SK-N-MC (cell line): ENCODE measurements around the gene XCR1.
A peak's percentile ranks its signal among the peaks of the same experiment; 100 is the strongest.

ENCODE experiments used
- DNase-seq: peaks from one replicate; pipeline ENCODE4 v3.0.0-alpha.2; 2011; ENCODE audit warnings: low read depth, low spot score
- H3K27ac ChIP-seq: fragments of 200-600 bp; sonication (generic); 2 replicates; pipeline ENCODE4 v1.5.1; 2016; ENCODE audit warnings: mixed run types
- H3K36me3 ChIP-seq: fragments of 200-600 bp; sonication (generic); 2 replicates; pipeline ENCODE4 v1.6.1; 2017; ENCODE audit warnings: antibody characterized with exemption, low read length, mixed read lengths; ENCODE audit not compliant: insufficient read depth
- H3K4me3 ChIP-seq: fragments of 200-600 bp; sonication (generic); 2 replicates; pipeline ENCODE4 v1.5.1; 2016
- H3K9ac ChIP-seq: fragments of 200-600 bp; sonication (generic); 2 replicates; pipeline ENCODE4 v1.8.0; 2017; ENCODE audit warnings: mixed run types, mixed read lengths; ENCODE audit not compliant: insufficient read length
- H3K9me3 ChIP-seq: fragments of 200-600 bp; sonication (generic); 2 replicates; pipeline ENCODE4 v1.6.1; 2017; ENCODE audit warnings: low read depth, mild to moderate bottlenecking, antibody characterized with exemption, low read length, moderate library complexity, mixed read lengths
- EZH2 ChIP-seq: fragments of 200-600 bp; sonication (generic); IDR thresholded peaks from one replicate; pipeline ENCODE4 v1.6.1; 2017; ENCODE audit warnings: antibody characterized with exemption
- FOXP2 ChIP-seq: optimal IDR thresholded peaks from 2 replicates; pipeline ENCODE3; 2011; ENCODE audit warnings: mild to moderate bottlenecking, moderate library complexity; ENCODE audit not compliant: insufficient read depth; ENCODE audit errors: extremely low read length, control extremely low read depth
- POLR2AphosphoS5 ChIP-seq: IDR thresholded peaks from 2 replicates; pipeline ENCODE4 v1.6.1; 2012; ENCODE audit warnings: mild to moderate bottlenecking, low read depth, low read length, borderline replicate concordance

The XCR1 gene

GRCh38 chr3:46027021-46027705 lies at the start of gene XCR1:
Gene XCR1 (minus strand): TSS chr3:46027483. CDS start chr3:46021947, 5,536 bp downstream.
- DNase-seq: no peak
- no peaks in the 10 kb centered on the region for H3K36me3 ChIP-seq
- H3K9ac ChIP-seq: no peak within 1 kb of the TSS
- no peak within 1 kb of the TSS for H3K27ac ChIP-seq
- no peak within 1 kb of the TSS for H3K4me3 ChIP-seq
- no peaks in the 10 kb centered on the region for H3K9me3 ChIP-seq
- TF ChIP-seq POLR2AphosphoS5: no peak
- no peak for TF ChIP-seq FOXP2
- TF ChIP-seq EZH2: no peak

GRCh38 chr3:46076606-46077005 lies 49.3 kb upstream of the XCR1 start:
- no peak for DNase-seq

GRCh38 chr3:46075816-46076215 lies 48.5 kb upstream of the XCR1 start:
- no peak for DNase-seq

More at GRCh38 chr3:46076606-46077005, 49.3 kb upstream of the XCR1 start:
- no peak overlapping the region for H3K4me3 ChIP-seq
- no peaks in the 10 kb centered on the region for H3K9me3 ChIP-seq
- H3K36me3 ChIP-seq: no peaks in the 10 kb centered on the region
- no peak overlapping the region for H3K9ac ChIP-seq
- TF ChIP-seq FOXP2 (no peak), EZH2 (no peak), POLR2AphosphoS5 (no peak)
- H3K27ac ChIP-seq: no peak overlapping the region

GRCh38 chr3:46071222-46071858 lies 44.1 kb upstream of the XCR1 start:
- H3K9ac ChIP-seq: no peak overlapping the region

More at GRCh38 chr3:46075816-46076215, 48.5 kb upstream of the XCR1 start:
- Histone ChIP-seq H3K27ac (no peak overlapping the region), H3K36me3 (no peaks in the 10 kb centered on the region), H3K4me3 (no peak overlapping the region), H3K9me3 (no peaks in the 10 kb centered on the region), H3K9ac (no peak overlapping the region)
- no peak for TF ChIP-seq EZH2
- TF ChIP-seq POLR2AphosphoS5: no peak
- no peak for TF ChIP-seq FOXP2

GRCh38 chr3:46070595-46071093 lies 43.4 kb upstream of the XCR1 start:
- Histone ChIP-seq H3K36me3 (no peaks in the 10 kb centered on the region), H3K9ac (no peak overlapping the region), H3K27ac (no peak overlapping the region), H3K4me3 (no peak overlapping the region), H3K9me3 (no peaks in the 10 kb centered on the region)
- TF ChIP-seq POLR2AphosphoS5 (no peak), FOXP2 (no peak), EZH2 (no peak)
- DNase-seq: no peak

More at GRCh38 chr3:46071222-46071858, 44.1 kb upstream of the XCR1 start:
- H3K27ac ChIP-seq: no peak overlapping the region
- no peak overlapping the region for H3K4me3 ChIP-seq
- H3K36me3 ChIP-seq: no peaks in the 10 kb centered on the region
- no peak for DNase-seq
- no peak for TF ChIP-seq EZH2
- no peak for TF ChIP-seq POLR2AphosphoS5
- TF ChIP-seq FOXP2: no peak
- no peaks in the 10 kb centered on the region for H3K9me3 ChIP-seq

GRCh38 chr3:46068501-46068900 lies 41.2 kb upstream of the XCR1 start:
- TF ChIP-seq EZH2 (no peak), FOXP2 (no peak), POLR2AphosphoS5 (no peak)
- no peak for DNase-seq
- Histone ChIP-seq H3K27ac (no peak overlapping the region), H3K9me3 (no peaks in the 10 kb centered on the region), H3K4me3 (no peak overlapping the region), H3K36me3 (no peaks in the 10 kb centered on the region), H3K9ac (no peak overlapping the region)

GRCh38 chr3:46067401-46067800 lies 40.1 kb upstream of the XCR1 start:
- Histone ChIP-seq H3K9ac (no peak overlapping the region), H3K4me3 (no peak overlapping the region), H3K9me3 (no peaks in the 10 kb centered on the region), H3K27ac (no peak overlapping the region), H3K36me3 (no peaks in the 10 kb centered on the region)
- no peak for TF ChIP-seq FOXP2
- TF ChIP-seq EZH2: no peak
- TF ChIP-seq POLR2AphosphoS5: no peak
- DNase-seq: no peak

- Histone ChIP-seq H3K9me3 (no peaks in the 10 kb centered on the region), H3K27ac (peak overlapping the region; percentile 71), H3K9ac (no peak overlapping the region), H3K4me3 (peak overlapping the region; percentile 58), H3K36me3 (no peaks in the 10 kb centered on the region)
- peak; percentile 70 for DNase-seq
- TF ChIP-seq POLR2AphosphoS5: no peak
- no peak for TF ChIP-seq EZH2
- TF ChIP-seq FOXP2: no peak
These were observed 38.5 kb upstream of the XCR1 start for GRCh38 chr3:46065750-46066256.

GRCh38 chr3:46065294-46065705 lies 38.0 kb upstream of the XCR1 start:
- peak overlapping the region; percentile 58 for H3K4me3 ChIP-seq
- no peak overlapping the region for H3K9ac ChIP-seq
- TF ChIP-seq POLR2AphosphoS5 (no peak), EZH2 (no peak), FOXP2 (no peak)
- peak overlapping the region; percentile 71 for H3K27ac ChIP-seq
- peak; percentile 14 for DNase-seq
- no peaks in the 10 kb centered on the region for H3K9me3 ChIP-seq
- H3K36me3 ChIP-seq: no peaks in the 10 kb centered on the region
